Adrenal gland (tissue), 5 donors: Measurements from ENCODE around the gene CACNG1.

Source experiments
- CTCF ChIP-seq, 6 experiments: fragments of 450-650 bp in 4 of 6; fragments of 200-600 bp in 2 of 6; sonication (generic) in 1 of 6; IDR thresholded peaks; 1 replicate in 5 of 6; 2 replicates in 1 of 6; pipeline versions ENCODE4 v1.5.1 to v1.8.0; 2016 to 2021; ENCODE audit warnings: antibody characterized with exemption in 6 of 6, mild to moderate bottlenecking in 2 of 6, moderate library complexity in 1 of 6
- POLR2A ChIP-seq, 2 donors: fragments of 450-650 bp; IDR thresholded peaks; one replicate each; pipeline ENCODE4 v1.6.1; 2017; ENCODE audit warnings: antibody characterized with exemption in 2 of 2, mild to moderate bottlenecking in 2 of 2, moderate library complexity in 1 of 2
- donor health status: DM: no; HTN: no; CAD: no.

DNA sequence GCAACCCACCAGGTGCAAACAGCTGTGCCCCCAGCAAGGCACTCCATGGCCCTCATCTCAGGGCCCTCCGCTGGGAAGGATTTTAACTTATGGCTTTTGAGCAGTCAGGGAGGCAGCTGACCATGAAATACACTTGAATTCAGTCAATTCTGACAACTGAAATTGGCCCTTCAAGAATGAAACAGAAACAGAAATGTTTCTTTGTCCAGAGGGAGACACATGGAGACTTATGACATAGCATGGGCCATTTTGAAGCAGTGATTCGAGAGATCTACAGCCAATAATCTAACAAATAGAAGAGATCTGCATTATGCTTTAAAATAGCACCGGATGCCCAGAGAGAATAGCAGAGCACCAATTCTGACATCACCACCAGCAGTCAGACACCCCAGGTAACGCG, 7.5 kb downstream of the CACNG1 start:
- TF ChIP-seq POLR2A (IDR thresholded peaks at IDR 0.05) (no peak), CTCF (IDR thresholded peaks at IDR 0.05) (no peak)
